GM12892 (cell line): ENCODE measurements around the gene CSTPP1.

Source experiments
- POLR2A ChIP-seq: IDR thresholded peaks from 2 replicates; pipeline ENCODE4 v1.6.1; 2011; ENCODE audit warnings: low read depth, low read length, control low read depth
- POLR2AphosphoS5 ChIP-seq: IDR thresholded peaks from 2 replicates; pipeline ENCODE4 v1.6.1; 2011; ENCODE audit warnings: low read depth, low read length, control low read depth
- TAF1 ChIP-seq: IDR thresholded peaks from 2 replicates; pipeline ENCODE4 v1.6.1; 2011; ENCODE audit warnings: low read depth, mild to moderate bottlenecking, control low read depth, low read length, borderline replicate concordance

GRCh38 chr11:47207459-47207858 lies 270.9 kb downstream of the CSTPP1 start:
- TF ChIP-seq POLR2A, result no peak
- TF ChIP-seq TAF1, result no peak
- no peak for TF ChIP-seq POLR2AphosphoS5
